Loucy (cell line): ENCODE results near the gene AP1S1.
A peak's percentile ranks its signal among the peaks of the same experiment; 100 is the strongest.

ENCODE experiments used
- H2AFZ ChIP-seq: fragments of 200-600 bp; sonication (generic); 2 replicates; pipeline ENCODE4 v1.6.0; 2016; ENCODE audit warnings: antibody characterized with exemption, mild to moderate bottlenecking, low read length, moderate library complexity
- H3F3A ChIP-seq: fragments of 200-600 bp; 2 replicates; pipeline ENCODE4 v1.6.0; 2016; ENCODE audit warnings: antibody characterized with exemption, low read depth, mild to moderate bottlenecking
- H3K27me3 ChIP-seq: fragments of 200-600 bp; sonication (generic); 2 replicates; pipeline ENCODE4 v1.6.1; 2014; ENCODE audit warnings: low read length, mild to moderate bottlenecking; ENCODE audit not compliant: insufficient read depth, poor library complexity, severe bottlenecking
- H3K36me3 ChIP-seq: fragments of 200-600 bp; sonication (generic); 2 replicates; pipeline ENCODE4 v1.6.1; 2016; ENCODE audit warnings: low read length; ENCODE audit not compliant: insufficient read depth
- H3K4me1 ChIP-seq: fragments of 200-600 bp; sonication (generic); 2 replicates; pipeline ENCODE4 v1.5.1; 2014; ENCODE audit warnings: low read length, mild to moderate bottlenecking; ENCODE audit not compliant: insufficient read depth, poor library complexity, severe bottlenecking
- H3K4me2 ChIP-seq: fragments of 200-600 bp; sonication (generic); 2 replicates; pipeline ENCODE4 v1.6.0; 2014; ENCODE audit warnings: antibody characterized with exemption, low read length, low read depth, mild to moderate bottlenecking; ENCODE audit not compliant: poor library complexity, severe bottlenecking
- H3K4me3 ChIP-seq: fragments of 200-600 bp; sonication (generic); 2 replicates; pipeline ENCODE4 v1.5.1; 2014; ENCODE audit warnings: low read length, mild to moderate bottlenecking, mixed read lengths; ENCODE audit not compliant: poor library complexity, severe bottlenecking
- H3K79me2 ChIP-seq: fragments of 200-600 bp; sonication (generic); 2 replicates; pipeline ENCODE4 v1.6.1; 2014; ENCODE audit warnings: low read length; ENCODE audit not compliant: insufficient read depth
- H3K9ac ChIP-seq: fragments of 200-600 bp; sonication (generic); 2 replicates; pipeline ENCODE4 v1.6.0; 2014; ENCODE audit warnings: mild to moderate bottlenecking, low read depth, low read length, moderate library complexity; ENCODE audit not compliant: poor library complexity, severe bottlenecking
- H3K9me2 ChIP-seq: fragments of 200-600 bp; sonication (generic); replicated peaks from 2 replicates; pipeline ENCODE4 v1.6.1; 2016; ENCODE audit warnings: low read depth, low read length, mixed read lengths
- H3K9me3 ChIP-seq: fragments of 200-600 bp; sonication (generic); 2 replicates; pipeline ENCODE4 v1.6.1; 2014; ENCODE audit warnings: mild to moderate bottlenecking, antibody characterized with exemption, low read length, low read depth; ENCODE audit not compliant: insufficient read depth
- H4K20me1 ChIP-seq: fragments of 200-600 bp; sonication (generic); 2 replicates; pipeline ENCODE4 v1.6.0; 2014; ENCODE audit warnings: antibody characterized with exemption, low read length, mild to moderate bottlenecking; ENCODE audit not compliant: insufficient read depth, poor library complexity, severe bottlenecking
- CTCF ChIP-seq: fragments of 200-600 bp; sonication (generic); conservative IDR thresholded peaks from 2 replicates; pipeline ENCODE4 v1.5.1; 2014; ENCODE audit warnings: mild to moderate bottlenecking, antibody characterized with exemption, low read length
- EZH2phosphoT487 ChIP-seq: fragments of 200-600 bp; IDR thresholded peaks from 2 replicates; pipeline ENCODE4 v1.6.1; 2018; ENCODE audit warnings: antibody characterized with exemption, mild to moderate bottlenecking, moderate library complexity, borderline replicate concordance

AP1S1 gene

GRCh38 chr7:101122933-101123702 lies 31.2 kb upstream of the AP1S1 start:
- Histone ChIP-seq H3K9ac (no peak overlapping the region), H3K9me2 (no peaks in the 10 kb centered on the region), H2AFZ (no peak overlapping the region), H3K79me2 (peaks cover 7% of the 10 kb centered on the region; the same call in 1 of the 2 replicates), H3K27me3 (no peaks in the 10 kb centered on the region), H3K4me1 (peaks cover 41% of the 10 kb centered on the region), H3K9me3 (no peaks in the 10 kb centered on the region), H3K4me3 (no peak overlapping the region), H3F3A (no peaks in the 10 kb centered on the region), H4K20me1 (no peaks in the 10 kb centered on the region), H3K4me2 (no peak overlapping the region), H3K36me3 (no peaks in the 10 kb centered on the region)
- TF ChIP-seq CTCF (no peak), EZH2phosphoT487 (no peak)

GRCh38 chr7:101123703-101124068 lies 30.6 kb upstream of the AP1S1 start:
- no peak overlapping the region for H3K4me2 ChIP-seq
- TF ChIP-seq CTCF (no peak), EZH2phosphoT487 (no peak)
- H3K9ac ChIP-seq: no peak overlapping the region
- H3K79me2 ChIP-seq: peaks cover 8% of the 10 kb centered on the region; the same call in 1 of the 2 replicates
- peaks cover 45% of the 10 kb centered on the region for H3K4me1 ChIP-seq
- no peaks in the 10 kb centered on the region for H3F3A ChIP-seq
- H3K4me3 ChIP-seq: no peak overlapping the region
- H3K9me3 ChIP-seq: no peaks in the 10 kb centered on the region
- no peaks in the 10 kb centered on the region for H3K27me3 ChIP-seq
- no peaks in the 10 kb centered on the region for H3K36me3 ChIP-seq
- H3K9me2 ChIP-seq: no peaks in the 10 kb centered on the region
- no peaks in the 10 kb centered on the region for H4K20me1 ChIP-seq
- no peak overlapping the region for H2AFZ ChIP-seq

- H3K27me3 ChIP-seq: no peaks in the 10 kb centered on the region
- peak overlapping the region; percentile 3 for H3K4me3 ChIP-seq
- H3K9me2 ChIP-seq: no peaks in the 10 kb centered on the region
- peaks cover 8% of the 10 kb centered on the region; the same call in 1 of the 2 replicates for H3K79me2 ChIP-seq
- peak overlapping the region; percentile 54 for H3K9ac ChIP-seq
- TF ChIP-seq CTCF: no peak
- TF ChIP-seq EZH2phosphoT487: no peak
- no peaks in the 10 kb centered on the region for H3K9me3 ChIP-seq
- H3K4me1 ChIP-seq: peaks cover 45% of the 10 kb centered on the region
- no peaks in the 10 kb centered on the region for H3K36me3 ChIP-seq
- 0 out of 2 replicates have a peak overlapping the region, but pooled peaks have one; percentile 4 for H2AFZ ChIP-seq
- peak overlapping the region; percentile 55 for H3K4me2 ChIP-seq
- no peaks in the 10 kb centered on the region for H3F3A ChIP-seq
- H4K20me1 ChIP-seq: no peaks in the 10 kb centered on the region
Measured at GRCh38 chr7:101124376-101125056, 29.8 kb upstream of the AP1S1 start.
